ENCODE results near the gene CAPN12. TPM values are rescaled to one million over a fixed set of nuclear protein-coding genes. Genes with fewer than 3 reads are reported as not detected.

CAPN12 gene
- total RNA-seq, 3 donors from 2014 or later (not counting 1 experiment from before 2014, with no cell fraction given), result 7.4 to 51.0 (median 26.7) TPM

GRCh38 chr19:38740932-38741331 lies 3.3 kb downstream of the CAPN12 start:
- WGBS (ENCODE audit: insufficient coverage), result 98% methylated on average over 2 of the region's 2 CpGs
- H3K9me3 ChIP-seq (ENCODE audit: control insufficient read depth, insufficient read depth, low read length), result no peaks in the 10 kb centered on the region
- H3K36me3 Mint-ChIP-seq, result no peaks in the 10 kb centered on the region

GRCh38 chr19:38740257-38740592 lies 4.0 kb downstream of the CAPN12 start:
- Histone ChIP-seq H3K9me3 (ENCODE audit: control insufficient read depth, insufficient read depth, low read length) (no peaks in the 10 kb centered on the region), H3K27me3 (ENCODE audit: control insufficient read depth, insufficient read depth, low read length) (no peaks in the 10 kb centered on the region), H3K27ac (ENCODE audit: low read length) (no peak overlapping the region), H3K4me3 (ENCODE audit: low read length) (no peak overlapping the region), H3K4me1 (ENCODE audit: control insufficient read depth, insufficient read depth, low read length) (peaks cover 40% of the 10 kb centered on the region), H3K36me3 (ENCODE audit: control insufficient read depth, insufficient read depth, low read length) (no peaks in the 10 kb centered on the region)
- DNase-seq (no peak), ATAC-seq (no peak)
- Mint-ChIP-seq H3K4me1 (peaks cover 26 to 51% of the 10 kb centered on the region in 2 donors), H3K27ac (peak overlapping the region in 1 of 2 donors; percentile 68), H3K27me3 (ENCODE audit: low read depth in 2 of 2) (no peaks in the 10 kb centered on the region), H3K36me3 (no peaks in the 10 kb centered on the region), H3K9me3 (no peaks in the 10 kb centered on the region), H3K4me3 (no peak overlapping the region)
- intact Hi-C loops (cut with micrococcal nuclease), result no loop called here
- no peak for TF ChIP-seq CTCF (IDR thresholded peaks at IDR 0.05)
- 75% methylated on average over 9 of the region's 9 CpGs for WGBS (ENCODE audit: insufficient coverage)

More at GRCh38 chr19:38740932-38741331, 3.3 kb downstream of the CAPN12 start:
- no peak overlapping the region for H3K4me3 Mint-ChIP-seq
- H3K27me3 Mint-ChIP-seq (ENCODE audit: low read depth in 2 of 2), result no peaks in the 10 kb centered on the region
- no peaks in the 10 kb centered on the region for H3K9me3 Mint-ChIP-seq
- H3K4me1 Mint-ChIP-seq, result peaks cover 24 to 50% of the 10 kb centered on the region in 2 donors
- ATAC-seq, result no peak
- DNase-seq, result no peak
- Histone ChIP-seq H3K27me3 (ENCODE audit: control insufficient read depth, insufficient read depth, low read length) (no peaks in the 10 kb centered on the region), H3K4me1 (ENCODE audit: control insufficient read depth, insufficient read depth, low read length) (peaks cover 37% of the 10 kb centered on the region), H3K36me3 (ENCODE audit: control insufficient read depth, insufficient read depth, low read length) (no peaks in the 10 kb centered on the region), H3K27ac (ENCODE audit: low read length) (no peak overlapping the region), H3K4me3 (ENCODE audit: low read length) (no peak overlapping the region)
- no peak overlapping the region for H3K27ac Mint-ChIP-seq
- TF ChIP-seq CTCF (IDR thresholded peaks at IDR 0.05), result no peak
- intact Hi-C loops (cut with micrococcal nuclease), result no loop called here

GRCh38 chr19:38739440-38740256 lies 4.6 kb downstream of the CAPN12 start:
- intact Hi-C loops (cut with micrococcal nuclease), result loop anchor here (10.0 kb wide), 1 partner anchor 125 kb away; no protein-coding TSS in a partner anchor

More at GRCh38 chr19:38739440-38740256, 4.6 kb downstream of the CAPN12 start:
- H3K27ac Mint-ChIP-seq, result peak overlapping the region; percentile 58 to 68
- Histone ChIP-seq H3K27ac (ENCODE audit: low read length) (no peak overlapping the region), H3K36me3 (ENCODE audit: control insufficient read depth, insufficient read depth, low read length) (no peaks in the 10 kb centered on the region), H3K4me1 (ENCODE audit: control insufficient read depth, insufficient read depth, low read length) (peaks cover 46% of the 10 kb centered on the region), H3K4me3 (ENCODE audit: low read length) (no peak overlapping the region), H3K27me3 (ENCODE audit: control insufficient read depth, insufficient read depth, low read length) (no peaks in the 10 kb centered on the region), H3K9me3 (ENCODE audit: control insufficient read depth, insufficient read depth, low read length) (no peaks in the 10 kb centered on the region)
- no peaks in the 10 kb centered on the region for H3K9me3 Mint-ChIP-seq
- H3K4me1 Mint-ChIP-seq, result peaks cover 31 to 54% of the 10 kb centered on the region in 2 donors
- peak in 1 of 3 donors; percentile 23 for ATAC-seq
- no peak for TF ChIP-seq CTCF (IDR thresholded peaks at IDR 0.05)
- H3K27me3 Mint-ChIP-seq (ENCODE audit: low read depth in 2 of 2), result no peaks in the 10 kb centered on the region
- H3K4me3 Mint-ChIP-seq, result peak overlapping the region; percentile 65
- no peaks in the 10 kb centered on the region for H3K36me3 Mint-ChIP-seq
- 35% methylated on average over 16 of the region's 16 CpGs for WGBS (ENCODE audit: insufficient coverage)
- peak in 1 of 2 donors; percentile 42 for DNase-seq

Measured in natural killer cell (primary cell).